H9 (cell line): ENCODE data around the gene SLC2A9. TPM values are rescaled to one million over a fixed set of nuclear protein-coding genes. Genes with fewer than 3 reads are reported as not detected.

Experiments used
- DNase-seq: peaks from one replicate; pipeline ENCODE4 v3.0.0-alpha.2; 2017
- H2AFZ ChIP-seq: one replicate; pipeline ENCODE4 v1.6.1; 2013; ENCODE audit warnings: mild to moderate bottlenecking, low read length, control low read depth, moderate library complexity
- H2AK5ac ChIP-seq: 2 replicates; pipeline ENCODE4 v1.6.1; 2013; ENCODE audit warnings: low read length, control low read depth, mixed read lengths; ENCODE audit not compliant: insufficient read length
- H2BK120ac ChIP-seq: one replicate; pipeline ENCODE4 v1.6.1; 2013; ENCODE audit warnings: low read depth, mild to moderate bottlenecking, low read length, control low read depth, inconsistent platforms; ENCODE audit not compliant: poor library complexity, severe bottlenecking
- H2BK12ac ChIP-seq: 2 replicates; pipeline ENCODE4 v1.6.1; 2013; ENCODE audit warnings: low read length, control low read depth, mixed read lengths, low read depth; ENCODE audit not compliant: insufficient read length
- H2BK15ac ChIP-seq: 2 replicates; pipeline ENCODE4 v1.6.1; 2013; ENCODE audit warnings: low read depth, low read length, control low read depth
- H2BK20ac ChIP-seq: one replicate; pipeline ENCODE4 v1.6.1; 2013; ENCODE audit warnings: low read depth, mild to moderate bottlenecking, low read length, control low read depth, inconsistent platforms; ENCODE audit not compliant: poor library complexity, severe bottlenecking
- H2BK5ac ChIP-seq: 2 replicates; pipeline ENCODE4 v1.6.1; 2013; ENCODE audit warnings: low read length, control low read depth, mixed read lengths; ENCODE audit not compliant: insufficient read length
- H3K14ac ChIP-seq: 2 replicates; pipeline ENCODE4 v1.6.1; 2013; ENCODE audit warnings: low read length, control low read depth; ENCODE audit not compliant: insufficient read depth
- H3K18ac ChIP-seq: 2 replicates; pipeline ENCODE4 v1.6.1; 2013; ENCODE audit warnings: low read depth, mild to moderate bottlenecking, mixed read lengths, low read length, control low read depth; ENCODE audit not compliant: insufficient read length
- H3K23ac ChIP-seq: 2 replicates; pipeline ENCODE4 v1.6.1; 2013; ENCODE audit warnings: low read length, control low read depth, mixed read lengths, low read depth; ENCODE audit not compliant: insufficient read length
- H3K23me2 ChIP-seq: 2 replicates; pipeline ENCODE4 v1.6.1; 2013; ENCODE audit warnings: low read depth, mild to moderate bottlenecking, mixed read lengths, low read length, control low read depth; ENCODE audit not compliant: insufficient read length, poor library complexity, severe bottlenecking
- H3K27ac ChIP-seq: 2 replicates; pipeline ENCODE4 v1.5.1; 2013; ENCODE audit warnings: low read length, control low read depth, mixed read lengths, low read depth; ENCODE audit not compliant: insufficient read length
- H3K27me3 ChIP-seq: 2 replicates; pipeline ENCODE4 v1.6.1; 2013; ENCODE audit warnings: low read length, control low read depth, inconsistent platforms; ENCODE audit not compliant: insufficient read depth
- H3K4ac ChIP-seq: 2 replicates; pipeline ENCODE4 v1.6.1; 2013; ENCODE audit warnings: low read depth, mild to moderate bottlenecking, control low read depth, inconsistent platforms, low read length, moderate library complexity
- H3K4me1 ChIP-seq: 2 replicates; pipeline ENCODE4 v1.6.1; 2013; ENCODE audit warnings: low read length, control low read depth, inconsistent platforms; ENCODE audit not compliant: insufficient read depth
- H3K4me2 ChIP-seq: 2 replicates; pipeline ENCODE4 v1.6.1; 2013; ENCODE audit warnings: low read length, control low read depth, mixed read lengths; ENCODE audit not compliant: insufficient read length, insufficient read depth
- H3K56ac ChIP-seq: 2 replicates; pipeline ENCODE4 v1.6.1; 2013; ENCODE audit warnings: low read depth, mild to moderate bottlenecking, mixed read lengths, low read length, control low read depth; ENCODE audit not compliant: insufficient read length
- H3K79me1 ChIP-seq: 2 replicates; pipeline ENCODE4 v1.6.1; 2013; ENCODE audit warnings: low read depth, mild to moderate bottlenecking, moderate library complexity, low read length, control low read depth, inconsistent platforms; ENCODE audit not compliant: insufficient read depth, poor library complexity, severe bottlenecking
- H3K79me2 ChIP-seq: 2 replicates; pipeline ENCODE4 v1.6.1; 2013; ENCODE audit warnings: low read length, control low read depth, inconsistent platforms; ENCODE audit not compliant: insufficient read depth
- H3K9ac ChIP-seq: 2 replicates; pipeline ENCODE4 v1.6.1; 2013; ENCODE audit warnings: low read length, control low read depth, mixed read lengths; ENCODE audit not compliant: insufficient read length; ENCODE audit errors: extremely low read depth
- H3K9me3 ChIP-seq: one replicate; pipeline ENCODE4 v1.6.1; 2013; ENCODE audit warnings: low read depth, low read length, inconsistent platforms; ENCODE audit not compliant: control insufficient read depth
- H3T11ph ChIP-seq: one replicate; pipeline ENCODE4 v1.6.1; 2013; ENCODE audit warnings: mild to moderate bottlenecking, low read length, control low read depth, inconsistent platforms
- H4K20me1 ChIP-seq: one replicate; pipeline ENCODE4 v1.6.1; 2013; ENCODE audit not compliant: control insufficient read depth, insufficient read length, insufficient read depth
- H4K5ac ChIP-seq: 2 replicates; pipeline ENCODE4 v1.6.1; 2013; ENCODE audit warnings: low read depth, mild to moderate bottlenecking, mixed read lengths, low read length, control low read depth; ENCODE audit not compliant: insufficient read length
- H4K8ac ChIP-seq: replicated peaks from 2 replicates; pipeline ENCODE4 v1.6.1; 2013; ENCODE audit warnings: low read length, control low read depth, mixed read lengths, low read depth; ENCODE audit not compliant: insufficient read length
- H4K91ac ChIP-seq: 2 replicates; pipeline ENCODE4 v1.6.1; 2013; ENCODE audit warnings: low read depth, mild to moderate bottlenecking, moderate library complexity, mixed read lengths, low read length, control low read depth; ENCODE audit not compliant: insufficient read length
- H3K27ac Mint-ChIP-seq, 3 experiments: 2 replicates in 2 of 3; 3 replicates in 1 of 3; pipeline ENCODE4 v1.8.0; 2020 to 2021; ENCODE audit warnings: mixed read lengths in 3 of 3, mild to moderate bottlenecking in 1 of 3, moderate library complexity in 1 of 3
- H3K27me3 Mint-ChIP-seq: 2 replicates; pipeline ENCODE4 v1.8.0; 2021; ENCODE audit warnings: low read depth, mild to moderate bottlenecking, moderate library complexity, mixed read lengths
- H3K36me3 Mint-ChIP-seq, 3 experiments: 2 replicates in 2 of 3; 3 replicates in 1 of 3; pipeline ENCODE4 v1.8.0; 2020 to 2021; ENCODE audit warnings: low read depth in 3 of 3, mixed read lengths in 3 of 3; ENCODE audit not compliant: insufficient read depth in 1 of 3
- H3K4me1 Mint-ChIP-seq, 2 experiments: 2 replicates each; pipeline ENCODE4 v1.8.0; 2020; ENCODE audit warnings: mixed read lengths in 2 of 2
- H3K4me3 Mint-ChIP-seq, 2 experiments: 2 replicates in 1 of 2; 3 replicates in 1 of 2; pipeline ENCODE4 v1.8.0; 2020 to 2021; ENCODE audit warnings: mild to moderate bottlenecking in 2 of 2, mixed read lengths in 2 of 2, moderate library complexity in 1 of 2
- H3K9me3 Mint-ChIP-seq, 2 experiments: 2 replicates in 1 of 2; 3 replicates in 1 of 2; pipeline ENCODE4 v1.8.0; 2020; ENCODE audit warnings: mild to moderate bottlenecking in 2 of 2, mixed read lengths in 2 of 2, moderate library complexity in 1 of 2
- WGBS: extraction: QIAGEN DNeasy Blood & Tissue Kit; methylation state at CpG from one replicate; pipeline ENCODE4 v1.1.7; 2013; ENCODE audit warnings: missing lambda C conversion rate, low lambda C conversion rate, mixed read lengths; ENCODE audit not compliant: insufficient read length; ENCODE audit errors: extremely low coverage; 5-methylcytosine and 5-hydroxymethylcytosine counted together
- total RNA-seq: library from RNA; stranded (reverse); gene quantifications from 2 replicates; pipeline ENCODE4 v1.2.1, GENCODE V29; 2021
- TF ChIP-seq, protein P1 (sequence below): fragments of 200-600 bp; sonication (generic); conservative IDR thresholded peaks from 3 replicates; pipeline ENCODE4 v1.8.0; 2021; ENCODE audit warnings: antibody characterized with exemption, mild to moderate bottlenecking

SLC2A9 gene
- total RNA-seq, 1 experiment from 2014 or later, result 0.79 TPM

GRCh38 chr4:9970399-9971011, 50.8 kb downstream of the SLC2A9 start:
- peaks cover 19 to 30% of the 10 kb centered on the region in 2 experiments for H3K9me3 Mint-ChIP-seq
- H2AFZ ChIP-seq, result no peak overlapping the region
- no peak overlapping the region for H2BK15ac ChIP-seq
- H3K23me2 ChIP-seq, result no peaks in the 10 kb centered on the region
- no peak overlapping the region for H2AK5ac ChIP-seq
- H3K56ac ChIP-seq, result no peak overlapping the region
- no peak overlapping the region for H2BK5ac ChIP-seq
- H2BK20ac ChIP-seq, result no peak overlapping the region
- H4K5ac ChIP-seq, result no peak overlapping the region
- no peak for DNase-seq
- H3K79me1 ChIP-seq, result no peaks in the 10 kb centered on the region
- no peaks in the 10 kb centered on the region for H3K79me2 ChIP-seq
- H4K91ac ChIP-seq, result no peak overlapping the region
- H3K9ac ChIP-seq, result no peak overlapping the region
- no peak overlapping the region for H3K4ac ChIP-seq
- no peaks in the 10 kb centered on the region for H4K20me1 ChIP-seq
- peaks cover 0 to 15% (median 2%) of the 10 kb centered on the region in 3 experiments; a peak in 4 of 7 replicates for H3K36me3 Mint-ChIP-seq
- H3K23ac ChIP-seq, result no peak overlapping the region
- H3K9me3 ChIP-seq, result no peaks in the 10 kb centered on the region
- H2BK12ac ChIP-seq, result no peak overlapping the region
- no peak overlapping the region for H4K8ac ChIP-seq
- H3K27ac Mint-ChIP-seq, result no peak overlapping the region; a peak in 1 of 7 replicates
- H3T11ph ChIP-seq, result no peak overlapping the region
- H3K27ac ChIP-seq, result no peak overlapping the region
- no peak overlapping the region for H2BK120ac ChIP-seq
- no peak overlapping the region for H3K4me3 Mint-ChIP-seq
- no peak overlapping the region for H3K14ac ChIP-seq
- no CpG with 5 or more reads among the region's 6 CpGs for WGBS
- no peaks in the 10 kb centered on the region for H3K4me1 ChIP-seq
- no peak overlapping the region for H3K18ac ChIP-seq
- H3K27me3 Mint-ChIP-seq, result peaks cover 8% of the 10 kb centered on the region
- H3K4me1 Mint-ChIP-seq, result peaks cover 4 to 14% of the 10 kb centered on the region in 2 experiments; a peak in 3 of 4 replicates
- TF ChIP-seq, protein P1, sequence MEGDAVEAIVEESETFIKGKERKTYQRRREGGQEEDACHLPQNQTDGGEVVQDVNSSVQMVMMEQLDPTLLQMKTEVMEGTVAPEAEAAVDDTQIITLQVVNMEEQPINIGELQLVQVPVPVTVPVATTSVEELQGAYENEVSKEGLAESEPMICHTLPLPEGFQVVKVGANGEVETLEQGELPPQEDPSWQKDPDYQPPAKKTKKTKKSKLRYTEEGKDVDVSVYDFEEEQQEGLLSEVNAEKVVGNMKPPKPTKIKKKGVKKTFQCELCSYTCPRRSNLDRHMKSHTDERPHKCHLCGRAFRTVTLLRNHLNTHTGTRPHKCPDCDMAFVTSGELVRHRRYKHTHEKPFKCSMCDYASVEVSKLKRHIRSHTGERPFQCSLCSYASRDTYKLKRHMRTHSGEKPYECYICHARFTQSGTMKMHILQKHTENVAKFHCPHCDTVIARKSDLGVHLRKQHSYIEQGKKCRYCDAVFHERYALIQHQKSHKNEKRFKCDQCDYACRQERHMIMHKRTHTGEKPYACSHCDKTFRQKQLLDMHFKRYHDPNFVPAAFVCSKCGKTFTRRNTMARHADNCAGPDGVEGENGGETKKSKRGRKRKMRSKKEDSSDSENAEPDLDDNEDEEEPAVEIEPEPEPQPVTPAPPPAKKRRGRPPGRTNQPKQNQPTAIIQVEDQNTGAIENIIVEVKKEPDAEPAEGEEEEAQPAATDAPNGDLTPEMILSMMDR, result no peak
- no peak overlapping the region for H3K4me2 ChIP-seq
- no peaks in the 10 kb centered on the region for H3K27me3 ChIP-seq
